ENCODE results near the gene BTLA.
"Not testable (repeated sequence)": the region's sequence is repeated elsewhere in the genome, so short reads cannot be mapped to it uniquely, and the experiment has no call there.

BTLA gene

GRCh38 chr3:112489674-112490479, 9.4 kb downstream of the BTLA start:
- DNase-seq, result no peak

- no peak for DNase-seq
These were observed 12.3 kb downstream of the BTLA start for GRCh38 chr3:112486811-112487505.

- DNase-seq, result no peak
These were observed 14.9 kb downstream of the BTLA start for GRCh38 chr3:112484352-112484751.

- no peak for DNase-seq
These were observed 16.6 kb downstream of the BTLA start for GRCh38 chr3:112482675-112483074.

GRCh38 chr3:112481302-112481721, 18.0 kb downstream of the BTLA start:
- DNase-seq, result no peak

- DNase-seq, result no peak
These were observed 21.4 kb downstream of the BTLA start for GRCh38 chr3:112477891-112478290.

- no peak for DNase-seq
These were observed 22.9 kb downstream of the BTLA start for GRCh38 chr3:112476346-112476745.

- no peak for DNase-seq
These were observed 24.5 kb downstream of the BTLA start for GRCh38 chr3:112474796-112475195.

GRCh38 chr3:112472691-112473090, 26.6 kb downstream of the BTLA start:
- no peak for DNase-seq

- DNase-seq, result no peak
These were observed 27.5 kb downstream of the BTLA start for GRCh38 chr3:112471596-112472325.

- DNase-seq, result no peak
These were observed 28.5 kb downstream of the BTLA start for GRCh38 chr3:112470788-112471187.

GRCh38 chr3:112469671-112470070, 29.6 kb downstream of the BTLA start:
- DNase-seq, result no peak

GRCh38 chr3:112467539-112467938, 31.7 kb downstream of the BTLA start:
- DNase-seq, result no peak

GRCh38 chr3:112466020-112466419, 33.3 kb downstream of the BTLA start:
- DNase-seq, result no peak

- no peak for DNase-seq
These were observed 35.0 kb downstream of the BTLA start for GRCh38 chr3:112464264-112464663.

GRCh38 chr3:112463250-112463649, 36.0 kb downstream of the BTLA start:
- no peak for DNase-seq

GRCh38 chr3:112461787-112462186, 37.5 kb downstream of the BTLA start:
- not testable (repeated sequence) for DNase-seq

GRCh38 chr3:112460519-112461195, 38.6 kb downstream of the BTLA start:
- no peak for DNase-seq

- no peak for DNase-seq
These were observed 39.5 kb downstream of the BTLA start for GRCh38 chr3:112459750-112460149.

- DNase-seq, result no peak
These were observed 43.1 kb downstream of the BTLA start for GRCh38 chr3:112456147-112456546.

- DNase-seq, result no peak
These were observed 50.3 kb downstream of the BTLA start for GRCh38 chr3:112448939-112449338.

GRCh38 chr3:112446343-112446742, 52.9 kb downstream of the BTLA start:
- DNase-seq, result no peak

- DNase-seq, result no peak
These were observed 53.4 kb downstream of the BTLA start for GRCh38 chr3:112445839-112446238.
